HEK293T (cell line): ENCODE measurements around the gene RHOBTB3.

ENCODE experiments used
- ARNT ChIP-seq: fragments of 450-650 bp; IDR thresholded peaks from 2 replicates; pipeline ENCODE4 v1.6.1; 2017; ENCODE audit warnings: mild to moderate bottlenecking
- BHLHE40 ChIP-seq: fragments of 450-650 bp; IDR thresholded peaks from 2 replicates; pipeline ENCODE4 v1.6.1; 2016; ENCODE audit warnings: mild to moderate bottlenecking, moderate library complexity, borderline replicate concordance
- ELF4 ChIP-seq: fragments of 450-650 bp; IDR thresholded peaks from 2 replicates; pipeline ENCODE4 v1.6.1; 2017; ENCODE audit warnings: antibody characterized with exemption
- FOXA1 ChIP-seq: fragments of 450-650 bp; IDR thresholded peaks from 2 replicates; pipeline ENCODE4 v1.6.1; 2016; ENCODE audit warnings: mild to moderate bottlenecking
- FOXM1 ChIP-seq: fragments of 450-650 bp; IDR thresholded peaks from 2 replicates; pipeline ENCODE4 v1.6.1; 2017; ENCODE audit warnings: mild to moderate bottlenecking, borderline replicate concordance
- HDGF ChIP-seq: fragments of 450-650 bp; IDR thresholded peaks from 2 replicates; pipeline ENCODE4 v1.6.1; 2017; ENCODE audit warnings: antibody characterized with exemption, borderline replicate concordance
- L3MBTL2 ChIP-seq: fragments of 450-650 bp; conservative IDR thresholded peaks from 2 replicates; pipeline ENCODE4 v1.6.1; 2016; ENCODE audit warnings: mild to moderate bottlenecking
- SP1 ChIP-seq: fragments of 450-650 bp; IDR thresholded peaks from 2 replicates; pipeline ENCODE4 v1.6.1; 2017
- SUZ12 ChIP-seq: fragments of 450-650 bp; IDR thresholded peaks from 2 replicates; pipeline ENCODE4 v1.6.1; 2016; ENCODE audit warnings: mild to moderate bottlenecking
- ZNF384 ChIP-seq: fragments of 450-650 bp; IDR thresholded peaks from 2 replicates; pipeline ENCODE4 v1.6.1; 2016

DNA sequence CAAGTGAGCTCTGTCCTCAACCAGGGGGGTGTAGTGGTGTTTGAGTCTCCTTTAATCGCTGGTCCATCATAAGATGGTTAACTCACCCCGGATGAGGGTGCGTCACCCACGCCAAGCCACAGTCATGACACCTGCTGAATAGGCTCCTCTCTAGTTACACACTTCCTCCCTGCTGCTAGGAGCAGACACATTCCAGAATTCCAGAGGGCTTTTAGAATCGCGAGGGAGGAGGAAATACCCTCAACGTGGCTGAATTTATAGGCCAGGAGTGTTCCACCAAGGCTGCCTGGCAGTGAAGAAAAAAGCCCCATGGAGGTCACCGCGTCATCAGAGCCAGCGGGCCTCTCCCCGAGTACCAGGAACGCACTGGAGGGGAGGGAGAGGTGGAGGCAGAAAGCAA lies 86.3 kb downstream of the RHOBTB3 start:
- TF ChIP-seq ELF4 (no peak), BHLHE40 (no peak), L3MBTL2 (no peak), ZNF384 (no peak), FOXM1 (no peak), SP1 (no peak), HDGF (no peak), FOXA1 (no peak), ARNT (no peak), SUZ12 (no peak)
